Right lung (tissue), 5 donors: ENCODE measurements around the gene PPP1R11. TPM values are rescaled to one million over a fixed set of nuclear protein-coding genes. Genes with fewer than 3 reads are reported as not detected.

Experiments
- polyA plus RNA-seq, 5 donors: library from polyadenylated mRNA; unstranded; fragments of 120-200 nt; gene quantifications; one replicate each; pipeline versions ENCODE4 v1.2.1 to v1.2.3, GENCODE V29; 2013; ENCODE audit warnings: inconsistent platforms in 1 of 5, low replicate concordance in 1 of 5; ENCODE audit not compliant: insufficient read length in 5 of 5, insufficient read depth in 1 of 5

Gene PPP1R11
- polyA plus RNA-seq, 5 donors: 55.4 to 59.6 (median 57.2) TPM

Other genes starting within 250 kb of the PPP1R11 start
- gene HLA-G, start 239.4 kb upstream of the PPP1R11 start, polyA plus RNA-seq: 10 to 100 TPM in 3 of 5 donors, 1 to 10 TPM in 2; 4.6 to 17.0 (median 10.5) TPM
- gene HLA-A, start 124.7 kb upstream of the PPP1R11 start, polyA plus RNA-seq: 100 to 1,000 TPM; 188 to 335 (median 269) TPM
- gene POLR1H, start 5.9 kb upstream of the PPP1R11 start, polyA plus RNA-seq: 10 to 100 TPM; 37.3 to 46.4 (median 40.2) TPM
- 1 to 10 TPM in 3 of 5 donors, under 1 TPM in 2; 0.64 to 1.4 (median 1.2) TPM for gene RNF39, start 8.6 kb downstream of the PPP1R11 start, polyA plus RNA-seq
- gene TRIM31, start 45.9 kb downstream of the PPP1R11 start, polyA plus RNA-seq: under 1 TPM in 3 of 5 donors, not detected in 2; 0.24 to 0.54 (median 0.27) TPM
- gene TRIM40, start 68.9 kb downstream of the PPP1R11 start, polyA plus RNA-seq: under 1 TPM in 3 of 5 donors, not detected in 2; 0.08 to 0.14 (median 0.12) TPM
- gene TRIM10, start 94.0 kb downstream of the PPP1R11 start, polyA plus RNA-seq: 1 to 10 TPM in 1 of 5 donors, under 1 TPM in 4; 0.34 to 2.6 (median 0.44) TPM
- gene TRIM15, start 96.3 kb downstream of the PPP1R11 start, polyA plus RNA-seq: not detected
- gene TRIM26, start 146.2 kb downstream of the PPP1R11 start, polyA plus RNA-seq: 10 to 100 TPM; 28.8 to 34.6 (median 31.8) TPM